Stimulated activated CD8-positive, alpha-beta memory T cell treated with anti-CD3 and anti-CD28 coated beads, Interleukin-15, amount 100 ng/mL, for 4 hours (primary cell): ENCODE measurements around the gene GOLT1B.
"Not testable (repeated sequence)": the region's sequence is repeated elsewhere in the genome, so short reads cannot be mapped to it uniquely, and the experiment has no call there.

Source experiments
- DNase-seq, 2 donors: peaks; one replicate each; pipeline ENCODE4 v3.0.0-alpha.2; 2020; ENCODE audit warnings: low read depth in 2 of 2

The GOLT1B gene

GRCh38 chr12:21501258-21502163 lies at the start of gene GOLT1B, which contains the start of gene RECQL:
GOLT1B (plus strand) TSS chr12:21501789; CDS start chr12:21501924, 135 bp downstream.
RECQL (minus strand) TSS chr12:21501635; CDS start chr12:21499570, 2,065 bp downstream.
- peak; percentile 72 to 87 for DNase-seq

DNA sequence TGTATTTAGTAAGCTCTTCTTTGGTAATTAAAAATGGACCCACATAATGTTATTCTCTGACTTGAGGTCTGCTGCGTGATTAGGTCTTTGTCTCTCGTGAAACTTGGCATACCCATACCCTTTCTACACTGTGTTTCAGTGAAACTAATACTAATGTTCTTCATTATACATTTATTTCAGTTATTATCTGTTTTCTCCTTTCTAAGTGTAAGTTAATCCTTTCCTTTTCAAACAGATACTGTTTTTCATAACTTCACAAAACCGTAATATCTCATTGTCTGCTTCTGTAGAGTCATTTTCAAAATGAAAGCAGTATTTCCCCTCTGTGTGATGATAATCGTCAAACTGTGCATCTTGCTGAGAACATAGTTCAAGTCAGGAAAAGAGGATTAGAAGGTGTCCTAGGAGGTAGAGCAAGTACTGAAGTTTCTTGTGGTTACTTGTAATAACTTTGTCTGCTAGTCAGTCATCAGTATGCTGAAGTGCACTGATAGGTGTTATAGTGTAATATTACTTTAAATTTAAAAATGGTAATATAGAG lies 48.2 kb upstream of the GOLT1B start:
- no peak for DNase-seq

GRCh38 chr12:21456291-21456780 lies 45.3 kb upstream of the GOLT1B start:
- peak in 1 of 2 donors; percentile 12 for DNase-seq

- DNase-seq: no peak
Observed at GRCh38 chr12:21459474-21459873, 42.1 kb upstream of the GOLT1B start.

- DNase-seq: not testable (repeated sequence)
Observed at GRCh38 chr12:21467334-21467733, 34.3 kb upstream of the GOLT1B start.

GRCh38 chr12:21471294-21471693 lies 30.3 kb upstream of the GOLT1B start:
- DNase-seq: no peak

DNA sequence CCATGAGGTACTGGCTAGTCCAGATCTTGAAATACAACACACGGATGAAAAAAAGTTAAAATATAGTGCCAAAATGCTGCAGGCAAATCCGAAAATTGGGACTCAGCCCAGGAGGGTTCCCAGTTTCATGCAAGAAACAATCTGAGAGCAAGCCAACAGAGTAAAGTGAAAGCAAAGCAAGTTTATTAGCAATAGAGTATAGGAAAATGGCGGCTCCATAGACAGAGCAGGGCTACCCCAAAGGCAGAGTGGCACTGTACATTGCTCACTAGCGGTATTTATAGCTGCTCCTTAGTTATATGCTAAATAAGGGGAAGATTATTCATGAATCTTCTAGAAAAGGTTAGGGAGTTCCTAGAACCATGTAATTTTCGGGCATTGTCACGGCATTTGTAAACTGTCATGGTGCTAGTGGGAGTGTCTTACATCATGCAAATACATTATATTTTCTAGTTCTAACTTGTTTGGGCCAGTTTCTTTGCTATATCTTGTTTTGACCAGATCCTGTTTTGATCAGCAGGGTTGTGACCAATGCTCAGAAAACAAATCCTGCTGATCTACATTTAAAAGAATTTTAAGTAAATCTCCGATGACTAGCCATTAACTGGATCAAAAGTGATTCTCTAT lies 29.3 kb upstream of the GOLT1B start:
- no peak for DNase-seq

GRCh38 chr12:21475552-21475951 lies 26.0 kb upstream of the GOLT1B start:
- DNase-seq: no peak

GRCh38 chr12:21476949-21477348 lies 24.6 kb upstream of the GOLT1B start:
- no peak for DNase-seq

DNA sequence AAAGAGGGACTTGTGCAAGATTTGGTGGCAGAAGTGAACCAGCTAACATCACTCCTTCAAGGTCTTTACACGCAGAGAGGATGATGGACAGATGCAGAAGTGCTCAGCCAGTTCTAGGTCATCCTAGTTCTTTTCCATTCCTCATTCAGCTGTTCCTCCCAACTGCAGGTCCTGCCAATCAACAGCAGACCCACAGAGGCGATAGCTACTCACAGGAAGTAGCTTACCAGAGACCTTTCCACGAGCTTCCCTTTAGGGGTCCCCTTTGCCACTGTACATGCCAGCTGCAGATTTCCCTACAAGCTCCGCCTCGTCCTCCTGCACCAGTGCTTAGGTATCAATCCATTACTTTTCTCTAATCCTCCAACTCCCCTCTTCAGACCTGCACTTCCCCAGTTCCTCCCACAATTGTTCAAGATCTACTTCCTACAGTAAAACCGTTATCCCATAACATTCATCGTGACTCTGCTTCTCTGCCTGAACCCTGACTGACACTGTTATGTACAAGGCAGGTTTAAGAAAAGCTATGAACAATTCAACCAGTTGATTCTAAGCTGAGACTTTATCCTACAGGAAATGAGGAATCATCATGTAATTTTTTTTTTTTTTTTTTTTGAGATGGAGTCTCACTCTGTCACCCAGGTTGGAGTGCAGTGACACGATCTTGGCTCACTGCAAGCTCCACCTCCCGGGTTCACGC lies 22.7 kb upstream of the GOLT1B start:
- no peak for DNase-seq

GRCh38 chr12:21483531-21483930 lies 18.1 kb upstream of the GOLT1B start:
- no peak for DNase-seq

DNA sequence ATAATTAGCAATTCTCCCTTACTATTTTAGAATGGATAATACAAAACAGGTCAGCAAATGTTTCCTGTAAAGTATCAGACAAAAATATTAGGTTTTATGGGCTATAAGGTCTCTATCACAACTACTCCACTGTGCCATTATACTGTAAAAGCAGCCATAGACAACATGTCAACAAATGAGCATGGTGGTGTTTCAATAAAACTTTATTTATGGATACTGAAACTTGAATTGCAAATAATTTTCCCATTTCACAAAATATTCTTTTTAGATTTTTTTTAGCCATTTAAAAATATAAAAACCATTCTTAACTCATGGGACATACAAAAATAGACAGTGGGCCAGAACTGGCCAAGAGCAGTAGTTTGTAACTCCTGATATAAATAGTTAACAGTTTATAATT lies 15.6 kb upstream of the GOLT1B start:
- no peak for DNase-seq

DNA sequence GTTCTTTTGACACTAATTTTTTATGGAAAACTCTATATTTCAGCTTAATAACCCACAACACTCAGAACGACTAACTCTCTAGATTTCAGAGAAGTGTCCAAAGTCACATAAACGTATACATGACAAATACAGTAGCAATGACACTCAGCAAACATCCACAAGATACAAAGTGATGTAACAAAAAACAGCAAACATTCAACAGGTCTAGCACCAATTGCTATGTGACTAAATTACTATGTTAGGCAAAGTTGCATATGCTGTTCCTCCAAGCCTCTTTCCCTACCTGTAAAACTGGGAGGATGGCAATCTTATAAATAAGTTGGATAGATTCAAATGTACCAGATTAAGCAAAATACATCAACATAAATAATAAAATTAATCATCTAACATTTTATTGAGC lies 1.8 kb upstream of the GOLT1B start:
- DNase-seq: no peak

DNA sequence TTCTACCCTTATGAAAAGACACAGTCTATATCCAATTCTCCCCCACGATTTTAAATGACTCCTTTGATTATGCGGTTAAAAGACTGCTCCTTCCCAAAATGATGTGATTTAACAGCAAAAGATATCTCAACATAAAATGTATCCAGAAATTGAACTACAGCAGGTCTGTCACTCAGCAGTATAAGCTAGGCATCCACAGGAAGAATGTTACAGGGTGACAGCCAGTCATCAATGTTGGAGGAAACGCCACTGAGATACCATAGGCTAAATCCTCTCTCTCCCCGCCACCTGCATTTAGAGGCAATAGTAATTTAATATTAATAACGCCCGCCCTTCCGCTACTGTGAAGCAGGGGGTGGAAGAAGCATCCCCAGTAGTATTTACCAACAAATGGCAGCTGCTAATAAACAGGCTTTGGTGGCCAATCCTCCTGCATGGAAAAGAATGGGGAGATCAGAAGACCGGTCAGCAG lies 767 bp upstream of the GOLT1B start:
- DNase-seq: no peak

DNA sequence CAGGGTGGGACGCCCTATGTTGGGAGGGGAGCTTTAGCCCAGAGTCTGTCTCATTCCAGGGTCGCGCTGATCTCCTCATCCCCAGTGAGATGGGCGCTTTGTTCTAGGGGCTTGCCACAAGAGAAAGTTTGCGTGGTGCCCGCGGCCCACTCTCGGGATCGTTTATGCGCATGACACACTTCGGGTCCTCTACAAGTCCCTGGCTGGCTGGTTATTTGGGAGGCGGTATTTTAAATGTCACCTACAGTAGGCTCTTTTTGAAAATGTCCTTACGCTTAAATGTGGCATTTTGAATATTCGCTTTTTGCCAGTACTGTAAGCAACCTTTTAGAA lies 541 bp downstream of the GOLT1B start:
- DNase-seq: peak in 1 of 2 donors; percentile 18

DNA sequence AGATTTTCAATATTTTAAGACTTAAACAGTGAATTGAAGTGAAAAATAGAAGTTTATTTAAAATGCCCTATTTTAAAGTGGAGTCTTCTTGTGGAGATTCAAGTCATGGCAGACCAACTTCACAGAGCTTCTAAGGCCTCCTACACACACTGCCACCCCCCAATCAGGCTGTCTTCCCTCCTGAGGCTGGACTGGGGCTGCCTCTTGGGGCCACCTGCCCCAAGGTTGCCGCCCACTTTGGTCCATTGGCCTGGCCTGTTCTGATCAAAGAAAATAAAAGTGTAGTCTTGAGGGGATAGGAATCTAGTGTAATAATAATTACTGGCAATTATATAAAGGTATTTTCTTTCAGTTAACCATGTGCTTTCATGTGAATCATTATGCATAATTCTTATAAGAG lies 1.3 kb downstream of the GOLT1B start:
- no peak for DNase-seq

- DNase-seq: no peak
Observed at GRCh38 chr12:21505888-21506287, 4.3 kb downstream of the GOLT1B start.

GRCh38 chr12:21507849-21508248 lies 6.3 kb downstream of the GOLT1B start:
- DNase-seq: no peak

GRCh38 chr12:21509768-21510167 lies 8.2 kb downstream of the GOLT1B start:
- no peak for DNase-seq

DNA sequence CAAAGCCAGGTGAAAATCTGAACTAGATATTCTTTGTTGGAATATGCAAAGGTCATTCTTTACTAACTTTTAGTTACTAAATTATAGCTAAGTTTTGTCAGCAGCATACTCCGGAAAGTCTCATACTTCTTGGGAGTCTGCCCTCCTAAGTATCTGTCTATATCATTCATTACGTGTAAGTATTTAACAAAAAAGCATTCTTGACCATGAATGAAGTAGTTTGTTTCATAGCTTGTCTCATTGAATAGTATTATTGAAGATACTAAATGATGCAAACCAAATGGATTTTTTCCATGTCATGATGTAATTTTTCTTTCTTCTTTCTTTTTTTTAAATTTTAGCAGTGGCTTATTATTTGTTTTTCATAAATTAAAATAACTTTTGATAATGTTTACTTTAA lies 14.7 kb downstream of the GOLT1B start:
- DNase-seq: no peak

- no peak for DNase-seq
Observed at GRCh38 chr12:21518451-21518850, 16.9 kb downstream of the GOLT1B start.

DNA sequence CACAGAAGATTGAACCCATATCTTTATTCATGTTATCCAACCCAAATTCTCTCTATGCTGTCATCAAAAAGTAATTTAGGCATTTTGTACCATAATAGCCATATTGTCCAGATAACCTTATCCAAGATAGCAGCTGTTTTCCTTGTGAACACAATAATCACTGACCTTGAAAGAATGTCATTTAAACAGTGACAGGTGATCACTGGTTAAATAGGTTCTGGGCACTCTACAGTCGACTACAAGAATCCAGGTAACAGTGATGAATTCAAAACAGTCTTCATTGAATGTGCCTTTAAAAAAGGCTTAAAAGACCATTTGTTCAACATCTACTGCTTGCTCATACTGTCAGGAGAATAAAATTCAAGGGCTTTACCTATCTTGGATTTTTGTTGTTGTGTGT lies 20.0 kb downstream of the GOLT1B start:
- DNase-seq: no peak
